Suprapubic skin (tissue), 4 donors: ENCODE measurements around the gene OSBPL6. TPM values are rescaled to one million over a fixed set of nuclear protein-coding genes. Genes with fewer than 3 reads are reported as not detected.

Source experiments
- DNase-seq, 2 donors: peaks; one replicate each; pipeline ENCODE4 v3.0.0-alpha.2; 2019; ENCODE audit warnings: low spot score in 2 of 2
- H3K27ac ChIP-seq: fragments of 200-600 bp; sonication (generic); one replicate; pipeline ENCODE4 v1.5.1; 2019
- H3K27me3 ChIP-seq: fragments of 200-600 bp; sonication (generic); one replicate; pipeline ENCODE4 v1.5.1; 2019
- H3K36me3 ChIP-seq: fragments of 200-600 bp; sonication (generic); one replicate; pipeline ENCODE4 v1.5.1; 2019
- H3K4me1 ChIP-seq: fragments of 200-600 bp; sonication (generic); one replicate; pipeline ENCODE4 v1.5.1; 2019
- H3K4me3 ChIP-seq: fragments of 200-600 bp; sonication (generic); one replicate; pipeline ENCODE4 v1.5.1; 2019; ENCODE audit warnings: mild to moderate bottlenecking
- H3K9me3 ChIP-seq: fragments of 200-600 bp; sonication (generic); one replicate; pipeline ENCODE4 v1.5.1; 2019
- CTCF ChIP-seq, 2 donors: fragments of 200-600 bp in 1 of 2; fragments of 450-650 bp in 1 of 2; sonication (generic) in 1 of 2; IDR thresholded peaks; one replicate each; pipeline ENCODE4 v1.5.1; 2016 to 2019; ENCODE audit warnings: antibody characterized with exemption in 2 of 2, mild to moderate bottlenecking in 1 of 2, moderate library complexity in 1 of 2
- EP300 ChIP-seq: sonication (generic); formaldehyde crosslinking; IDR thresholded peaks from one replicate; pipeline ENCODE4 v1.6.1; 2017; ENCODE audit warnings: antibody characterized with exemption
- POLR2A ChIP-seq, 2 donors: fragments of 450-650 bp; IDR thresholded peaks; one replicate each; pipeline ENCODE4 v1.6.1; 2017; ENCODE audit warnings: antibody characterized with exemption in 2 of 2, mild to moderate bottlenecking in 2 of 2, moderate library complexity in 2 of 2
- POLR2AphosphoS5 ChIP-seq, 3 donors: sonication (generic); formaldehyde crosslinking; IDR thresholded peaks; one replicate each; pipeline ENCODE4 v1.6.1; 2017; ENCODE audit warnings: antibody characterized with exemption in 3 of 3
- WGBS: methylation state at CpG from one replicate; pipeline ENCODE4 v1.1.5; 2018; 5-methylcytosine and 5-hydroxymethylcytosine counted together
- total RNA-seq, 4 donors: library from RNA; depleted of rRNA; stranded (reverse); fragments of >200 nt; gene quantifications; one replicate each; pipeline ENCODE4 v1.1.0, GENCODE V29; 2016

OSBPL6 gene
- total RNA-seq, 4 donors from 2014 or later, result 19.5 to 30.9 (median 23.9) TPM

GRCh38 chr2:178277741-178278197 is 83.5 kb downstream of the OSBPL6 start:
- Histone ChIP-seq H3K4me1 (peaks cover 26% of the 10 kb centered on the region), H3K9me3 (no peaks in the 10 kb centered on the region), H3K27ac (no peak overlapping the region), H3K27me3 (no peaks in the 10 kb centered on the region), H3K36me3 (no peaks in the 10 kb centered on the region), H3K4me3 (no peak overlapping the region)
- TF ChIP-seq EP300, result no peak
- no peak for TF ChIP-seq POLR2A (IDR thresholded peaks at IDR 0.05)
- no peak for TF ChIP-seq POLR2AphosphoS5 (IDR thresholded peaks at IDR 0.05)
- TF ChIP-seq CTCF (IDR thresholded peaks at IDR 0.05), result no peak
- no peak for DNase-seq
- WGBS, result 61% methylated on average over 6 of the region's 6 CpGs

DNA sequence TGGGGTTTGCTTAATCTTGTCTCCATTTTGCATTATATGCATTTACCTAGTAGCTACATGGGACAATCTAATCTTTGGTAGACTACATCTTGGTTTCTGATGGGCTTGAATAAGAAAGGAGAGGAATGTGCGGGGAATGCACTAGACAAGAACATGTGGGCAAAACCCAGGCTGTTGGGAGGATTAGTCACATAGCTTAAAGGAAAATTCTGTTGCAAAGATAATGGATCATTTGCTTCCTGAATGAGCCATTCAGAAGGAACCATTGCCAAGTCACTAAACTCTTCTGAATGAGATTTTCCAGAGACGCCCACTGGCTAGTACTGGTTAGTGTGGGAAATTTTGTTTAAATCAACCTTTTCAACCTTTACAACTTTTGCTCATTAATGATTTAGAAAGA is 84.8 kb downstream of the OSBPL6 start:
- H3K9me3 ChIP-seq, result no peaks in the 10 kb centered on the region
- no peaks in the 10 kb centered on the region for H3K27me3 ChIP-seq
- no peaks in the 10 kb centered on the region for H3K36me3 ChIP-seq
- no peak overlapping the region for H3K4me3 ChIP-seq
- H3K27ac ChIP-seq, result no peak overlapping the region
- no peak for DNase-seq
- TF ChIP-seq POLR2AphosphoS5 (IDR thresholded peaks at IDR 0.05) (no peak), CTCF (IDR thresholded peaks at IDR 0.05) (no peak), EP300 (no peak), POLR2A (IDR thresholded peaks at IDR 0.05) (no peak)
- 36% methylated on average over 2 of the region's 2 CpGs for WGBS
- H3K4me1 ChIP-seq, result peaks cover 19% of the 10 kb centered on the region

GRCh38 chr2:178279636-178280035 is 85.3 kb downstream of the OSBPL6 start:
- H3K36me3 ChIP-seq, result no peaks in the 10 kb centered on the region
- TF ChIP-seq CTCF (IDR thresholded peaks at IDR 0.05), result no peak
- TF ChIP-seq POLR2A (IDR thresholded peaks at IDR 0.05), result no peak
- TF ChIP-seq EP300, result no peak
- TF ChIP-seq POLR2AphosphoS5 (IDR thresholded peaks at IDR 0.05), result no peak
- H3K4me1 ChIP-seq, result peaks cover 19% of the 10 kb centered on the region
- H3K9me3 ChIP-seq, result no peaks in the 10 kb centered on the region
- no peaks in the 10 kb centered on the region for H3K27me3 ChIP-seq
- H3K4me3 ChIP-seq, result no peak overlapping the region
- H3K27ac ChIP-seq, result no peak overlapping the region
- DNase-seq, result no peak
- 80% methylated on average over 10 of the region's 10 CpGs for WGBS

GRCh38 chr2:178280244-178280852 is 86.0 kb downstream of the OSBPL6 start:
- H3K9me3 ChIP-seq, result no peaks in the 10 kb centered on the region
- H3K36me3 ChIP-seq, result no peaks in the 10 kb centered on the region
- peaks cover 19% of the 10 kb centered on the region for H3K4me1 ChIP-seq
- no peak for TF ChIP-seq POLR2AphosphoS5 (IDR thresholded peaks at IDR 0.05)
- peak; percentile 70 to 79 for TF ChIP-seq CTCF (IDR thresholded peaks at IDR 0.05)
- TF ChIP-seq EP300, result no peak
- no peak for TF ChIP-seq POLR2A (IDR thresholded peaks at IDR 0.05)
- WGBS, result 54% methylated on average over 4 of the region's 4 CpGs
- no peak overlapping the region for H3K27ac ChIP-seq
- DNase-seq, result no peak
- H3K4me3 ChIP-seq, result no peak overlapping the region
- H3K27me3 ChIP-seq, result no peaks in the 10 kb centered on the region

GRCh38 chr2:178282075-178282815 is 87.9 kb downstream of the OSBPL6 start:
- Histone ChIP-seq H3K4me3 (no peak overlapping the region), H3K27ac (no peak overlapping the region), H3K27me3 (no peaks in the 10 kb centered on the region), H3K9me3 (no peaks in the 10 kb centered on the region), H3K36me3 (no peaks in the 10 kb centered on the region), H3K4me1 (peaks cover 19% of the 10 kb centered on the region)
- TF ChIP-seq POLR2AphosphoS5 (IDR thresholded peaks at IDR 0.05) (no peak), POLR2A (IDR thresholded peaks at IDR 0.05) (no peak), EP300 (no peak), CTCF (IDR thresholded peaks at IDR 0.05) (no peak)
- WGBS, result 60% methylated on average over 8 of the region's 8 CpGs
- DNase-seq, result no peak
